ENCODE data around the gene CFLAR.

DNA sequence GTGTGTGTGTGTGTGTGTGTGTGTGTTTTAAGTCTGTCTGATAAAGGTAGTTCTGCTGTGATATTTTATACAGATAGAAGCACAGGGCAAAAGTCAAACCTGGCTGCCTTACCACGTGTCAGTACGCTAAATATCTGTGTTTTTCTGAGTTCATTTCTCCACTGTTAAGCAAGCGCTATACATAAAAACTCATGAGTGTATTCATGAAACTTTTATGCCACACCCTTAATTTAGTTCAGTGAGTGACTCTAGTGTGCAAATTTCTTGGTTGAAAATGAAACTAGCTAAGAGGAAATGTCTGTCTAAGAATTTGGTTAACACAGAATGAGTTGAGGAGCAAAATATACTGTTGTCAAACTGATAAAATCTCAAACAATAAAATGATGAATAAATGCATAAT lies 78.1 kb downstream of the CFLAR start:
- TF ChIP-seq, protein P1, sequence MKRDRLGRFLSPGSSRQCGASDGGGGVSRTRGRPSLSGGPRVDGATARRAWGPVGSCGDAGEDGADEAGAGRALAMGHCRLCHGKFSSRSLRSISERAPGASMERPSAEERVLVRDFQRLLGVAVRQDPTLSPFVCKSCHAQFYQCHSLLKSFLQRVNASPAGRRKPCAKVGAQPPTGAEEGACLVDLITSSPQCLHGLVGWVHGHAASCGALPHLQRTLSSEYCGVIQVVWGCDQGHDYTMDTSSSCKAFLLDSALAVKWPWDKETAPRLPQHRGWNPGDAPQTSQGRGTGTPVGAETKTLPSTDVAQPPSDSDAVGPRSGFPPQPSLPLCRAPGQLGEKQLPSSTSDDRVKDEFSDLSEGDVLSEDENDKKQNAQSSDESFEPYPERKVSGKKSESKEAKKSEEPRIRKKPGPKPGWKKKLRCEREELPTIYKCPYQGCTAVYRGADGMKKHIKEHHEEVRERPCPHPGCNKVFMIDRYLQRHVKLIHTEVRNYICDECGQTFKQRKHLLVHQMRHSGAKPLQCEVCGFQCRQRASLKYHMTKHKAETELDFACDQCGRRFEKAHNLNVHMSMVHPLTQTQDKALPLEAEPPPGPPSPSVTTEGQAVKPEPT (CRISPR knock-in tag; IDR thresholded peaks at IDR 0.05; ENCODE audit: low read depth): no peak
- TF ChIP-seq STAT5B (CRISPR knock-in tag; IDR thresholded peaks at IDR 0.05) (no peak), POLR2A (IDR thresholded peaks at IDR 0.05; ENCODE audit: insufficient read depth in 1 of 2, low read depth in 2 of 2, low read length in 2 of 2) (no peak), NBN (conservative IDR thresholded peaks at IDR 0.05) (no peak), ASH2L (IDR thresholded peaks at IDR 0.05; ENCODE audit: insufficient read length, low read depth, low read length) (no peak), MAZ (IDR thresholded peaks at IDR 0.05; ENCODE audit: borderline replicate concordance, low read depth, low read length) (no peak), MAZ (CRISPR knock-in tag; IDR thresholded peaks at IDR 0.05; ENCODE audit: low read depth) (no peak), ZSCAN29 (CRISPR knock-in tag; conservative IDR thresholded peaks at IDR 0.05) (no peak), NFRKB (IDR thresholded peaks at IDR 0.05) (no peak), HMGA1 (CRISPR knock-in tag; conservative IDR thresholded peaks at IDR 0.05) (no peak), GPN1 (CRISPR knock-in tag; IDR thresholded peaks at IDR 0.05; ENCODE audit: borderline replicate concordance) (no peak)
- TF ChIP-seq, protein P2, sequence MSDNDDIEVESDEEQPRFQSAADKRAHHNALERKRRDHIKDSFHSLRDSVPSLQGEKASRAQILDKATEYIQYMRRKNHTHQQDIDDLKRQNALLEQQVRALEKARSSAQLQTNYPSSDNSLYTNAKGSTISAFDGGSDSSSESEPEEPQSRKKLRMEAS (IDR thresholded peaks at IDR 0.05): no peak
- TF ChIP-seq, protein P3, sequence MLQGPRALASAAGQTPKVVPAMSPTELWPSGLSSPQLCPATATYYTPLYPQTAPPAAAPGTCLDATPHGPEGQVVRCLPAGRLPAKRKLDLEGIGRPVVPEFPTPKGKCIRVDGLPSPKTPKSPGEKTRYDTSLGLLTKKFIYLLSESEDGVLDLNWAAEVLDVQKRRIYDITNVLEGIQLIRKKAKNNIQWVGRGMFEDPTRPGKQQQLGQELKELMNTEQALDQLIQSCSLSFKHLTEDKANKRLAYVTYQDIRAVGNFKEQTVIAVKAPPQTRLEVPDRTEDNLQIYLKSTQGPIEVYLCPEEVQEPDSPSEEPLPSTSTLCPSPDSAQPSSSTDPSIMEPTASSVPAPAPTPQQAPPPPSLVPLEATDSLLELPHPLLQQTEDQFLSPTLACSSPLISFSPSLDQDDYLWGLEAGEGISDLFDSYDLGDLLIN (CRISPR knock-in tag; IDR thresholded peaks at IDR 0.05; ENCODE audit: borderline replicate concordance): no peak
- TF ChIP-seq, protein P4, sequence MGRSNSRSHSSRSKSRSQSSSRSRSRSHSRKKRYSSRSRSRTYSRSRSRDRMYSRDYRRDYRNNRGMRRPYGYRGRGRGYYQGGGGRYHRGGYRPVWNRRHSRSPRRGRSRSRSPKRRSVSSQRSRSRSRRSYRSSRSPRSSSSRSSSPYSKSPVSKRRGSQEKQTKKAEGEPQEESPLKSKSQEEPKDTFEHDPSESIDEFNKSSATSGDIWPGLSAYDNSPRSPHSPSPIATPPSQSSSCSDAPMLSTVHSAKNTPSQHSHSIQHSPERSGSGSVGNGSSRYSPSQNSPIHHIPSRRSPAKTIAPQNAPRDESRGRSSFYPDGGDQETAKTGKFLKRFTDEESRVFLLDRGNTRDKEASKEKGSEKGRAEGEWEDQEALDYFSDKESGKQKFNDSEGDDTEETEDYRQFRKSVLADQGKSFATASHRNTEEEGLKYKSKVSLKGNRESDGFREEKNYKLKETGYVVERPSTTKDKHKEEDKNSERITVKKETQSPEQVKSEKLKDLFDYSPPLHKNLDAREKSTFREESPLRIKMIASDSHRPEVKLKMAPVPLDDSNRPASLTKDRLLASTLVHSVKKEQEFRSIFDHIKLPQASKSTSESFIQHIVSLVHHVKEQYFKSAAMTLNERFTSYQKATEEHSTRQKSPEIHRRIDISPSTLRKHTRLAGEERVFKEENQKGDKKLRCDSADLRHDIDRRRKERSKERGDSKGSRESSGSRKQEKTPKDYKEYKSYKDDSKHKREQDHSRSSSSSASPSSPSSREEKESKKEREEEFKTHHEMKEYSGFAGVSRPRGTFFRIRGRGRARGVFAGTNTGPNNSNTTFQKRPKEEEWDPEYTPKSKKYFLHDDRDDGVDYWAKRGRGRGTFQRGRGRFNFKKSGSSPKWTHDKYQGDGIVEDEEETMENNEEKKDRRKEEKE (IDR thresholded peaks at IDR 0.05): no peak
- TF ChIP-seq, protein P5, sequence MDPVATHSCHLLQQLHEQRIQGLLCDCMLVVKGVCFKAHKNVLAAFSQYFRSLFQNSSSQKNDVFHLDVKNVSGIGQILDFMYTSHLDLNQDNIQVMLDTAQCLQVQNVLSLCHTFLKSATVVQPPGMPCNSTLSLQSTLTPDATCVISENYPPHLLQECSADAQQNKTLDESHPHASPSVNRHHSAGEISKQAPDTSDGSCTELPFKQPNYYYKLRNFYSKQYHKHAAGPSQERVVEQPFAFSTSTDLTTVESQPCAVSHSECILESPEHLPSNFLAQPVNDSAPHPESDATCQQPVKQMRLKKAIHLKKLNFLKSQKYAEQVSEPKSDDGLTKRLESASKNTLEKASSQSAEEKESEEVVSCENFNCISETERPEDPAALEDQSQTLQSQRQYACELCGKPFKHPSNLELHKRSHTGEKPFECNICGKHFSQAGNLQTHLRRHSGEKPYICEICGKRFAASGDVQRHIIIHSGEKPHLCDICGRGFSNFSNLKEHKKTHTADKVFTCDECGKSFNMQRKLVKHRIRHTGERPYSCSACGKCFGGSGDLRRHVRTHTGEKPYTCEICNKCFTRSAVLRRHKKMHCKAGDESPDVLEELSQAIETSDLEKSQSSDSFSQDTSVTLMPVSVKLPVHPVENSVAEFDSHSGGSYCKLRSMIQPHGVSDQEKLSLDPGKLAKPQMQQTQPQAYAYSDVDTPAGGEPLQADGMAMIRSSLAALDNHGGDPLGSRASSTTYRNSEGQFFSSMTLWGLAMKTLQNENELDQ (CRISPR knock-in tag; IDR thresholded peaks at IDR 0.05; ENCODE audit: borderline replicate concordance): no peak
